8988T (cell line): Measurements from ENCODE around the gene NRK.
"Not testable (repeated sequence)": the region's sequence is repeated elsewhere in the genome, so short reads cannot be mapped to it uniquely, and the experiment has no call there.

Experiments used
- DNase-seq: peaks from one replicate; pipeline ENCODE4 v3.0.0; 2011

NRK gene, protein sequence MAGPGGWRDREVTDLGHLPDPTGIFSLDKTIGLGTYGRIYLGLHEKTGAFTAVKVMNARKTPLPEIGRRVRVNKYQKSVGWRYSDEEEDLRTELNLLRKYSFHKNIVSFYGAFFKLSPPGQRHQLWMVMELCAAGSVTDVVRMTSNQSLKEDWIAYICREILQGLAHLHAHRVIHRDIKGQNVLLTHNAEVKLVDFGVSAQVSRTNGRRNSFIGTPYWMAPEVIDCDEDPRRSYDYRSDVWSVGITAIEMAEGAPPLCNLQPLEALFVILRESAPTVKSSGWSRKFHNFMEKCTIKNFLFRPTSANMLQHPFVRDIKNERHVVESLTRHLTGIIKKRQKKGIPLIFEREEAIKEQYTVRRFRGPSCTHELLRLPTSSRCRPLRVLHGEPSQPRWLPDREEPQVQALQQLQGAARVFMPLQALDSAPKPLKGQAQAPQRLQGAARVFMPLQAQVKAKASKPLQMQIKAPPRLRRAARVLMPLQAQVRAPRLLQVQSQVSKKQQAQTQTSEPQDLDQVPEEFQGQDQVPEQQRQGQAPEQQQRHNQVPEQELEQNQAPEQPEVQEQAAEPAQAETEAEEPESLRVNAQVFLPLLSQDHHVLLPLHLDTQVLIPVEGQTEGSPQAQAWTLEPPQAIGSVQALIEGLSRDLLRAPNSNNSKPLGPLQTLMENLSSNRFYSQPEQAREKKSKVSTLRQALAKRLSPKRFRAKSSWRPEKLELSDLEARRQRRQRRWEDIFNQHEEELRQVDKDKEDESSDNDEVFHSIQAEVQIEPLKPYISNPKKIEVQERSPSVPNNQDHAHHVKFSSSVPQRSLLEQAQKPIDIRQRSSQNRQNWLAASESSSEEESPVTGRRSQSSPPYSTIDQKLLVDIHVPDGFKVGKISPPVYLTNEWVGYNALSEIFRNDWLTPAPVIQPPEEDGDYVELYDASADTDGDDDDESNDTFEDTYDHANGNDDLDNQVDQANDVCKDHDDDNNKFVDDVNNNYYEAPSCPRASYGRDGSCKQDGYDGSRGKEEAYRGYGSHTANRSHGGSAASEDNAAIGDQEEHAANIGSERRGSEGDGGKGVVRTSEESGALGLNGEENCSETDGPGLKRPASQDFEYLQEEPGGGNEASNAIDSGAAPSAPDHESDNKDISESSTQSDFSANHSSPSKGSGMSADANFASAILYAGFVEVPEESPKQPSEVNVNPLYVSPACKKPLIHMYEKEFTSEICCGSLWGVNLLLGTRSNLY (N-terminal part only)

DNA sequence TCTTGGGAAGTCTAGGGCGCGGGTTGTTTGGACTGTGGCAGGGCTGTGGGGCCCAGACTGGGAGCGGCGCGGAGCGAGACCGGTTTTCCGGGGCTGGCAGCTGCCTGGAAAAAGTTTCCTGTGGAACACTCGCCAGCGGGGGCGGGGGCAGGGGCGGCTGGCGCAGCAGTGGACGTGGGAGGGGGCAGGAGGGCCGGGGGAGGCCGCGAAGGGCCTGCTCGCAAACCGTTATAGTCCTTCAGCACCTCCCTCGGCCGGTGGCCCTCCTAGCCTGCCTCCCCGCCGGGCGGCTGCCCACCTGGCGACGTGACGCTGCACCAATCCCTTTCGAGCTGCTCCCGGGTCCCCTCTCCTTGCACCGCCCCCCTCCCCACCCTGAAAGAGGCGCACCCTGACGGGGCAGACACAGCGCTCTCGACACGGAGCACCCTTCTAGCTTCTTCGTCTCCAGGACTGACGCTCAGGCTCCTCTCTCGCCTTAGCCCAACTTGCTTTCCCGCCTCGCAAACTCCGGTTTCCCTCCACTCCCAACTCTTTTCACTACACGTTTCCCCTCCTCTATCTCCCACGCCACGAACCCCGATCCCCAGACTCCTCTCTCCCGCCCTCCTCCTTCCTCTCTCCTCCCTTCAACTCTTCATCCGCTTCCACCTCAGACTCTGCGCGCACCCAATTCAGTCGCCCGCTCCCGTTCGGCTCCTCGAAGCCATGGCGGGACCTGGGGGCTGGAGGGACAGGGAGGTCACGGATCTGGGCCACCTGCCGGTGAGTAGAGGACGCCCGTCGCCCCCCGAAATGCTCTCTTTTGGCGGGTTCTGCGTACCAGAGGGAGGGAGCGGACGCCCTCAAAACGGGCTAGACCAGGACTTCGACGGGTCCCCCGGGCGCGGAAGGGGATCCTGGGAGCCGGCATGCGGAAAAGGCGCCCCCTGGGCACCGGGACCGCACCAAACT lies at the start of gene NRK:
TSS of gene NRK (plus strand) at position 402 of the 954 bp plus-strand sequence. CDS start at position 709, 307 bp downstream.
- DNase-seq, result no peak

DNA sequence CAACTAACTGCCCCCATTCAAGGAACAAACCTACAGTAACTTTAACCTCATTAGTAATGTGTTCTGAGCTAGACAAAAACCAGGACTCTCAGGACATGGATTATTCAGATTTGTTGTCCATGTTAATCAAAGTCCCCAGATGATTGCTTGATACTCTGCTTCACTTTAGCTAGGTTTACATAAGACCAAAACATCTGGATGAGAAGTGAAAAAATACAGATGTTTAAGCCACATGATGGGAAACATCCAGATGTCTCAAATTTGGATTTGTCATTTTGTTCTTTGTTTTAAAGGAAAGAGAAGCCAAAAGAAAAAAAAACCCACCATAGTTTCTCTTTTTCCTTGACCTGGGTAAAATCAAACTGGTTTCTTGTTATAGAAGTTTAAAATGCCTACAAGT lies 48.5 kb upstream of the NRK start:
- DNase-seq, result no peak

GRCh38 chrX:105775679-105776078 lies 46.7 kb upstream of the NRK start:
- no peak for DNase-seq

- no peak for DNase-seq
Measured at GRCh38 chrX:105781804-105782203, 40.5 kb upstream of the NRK start.

DNA sequence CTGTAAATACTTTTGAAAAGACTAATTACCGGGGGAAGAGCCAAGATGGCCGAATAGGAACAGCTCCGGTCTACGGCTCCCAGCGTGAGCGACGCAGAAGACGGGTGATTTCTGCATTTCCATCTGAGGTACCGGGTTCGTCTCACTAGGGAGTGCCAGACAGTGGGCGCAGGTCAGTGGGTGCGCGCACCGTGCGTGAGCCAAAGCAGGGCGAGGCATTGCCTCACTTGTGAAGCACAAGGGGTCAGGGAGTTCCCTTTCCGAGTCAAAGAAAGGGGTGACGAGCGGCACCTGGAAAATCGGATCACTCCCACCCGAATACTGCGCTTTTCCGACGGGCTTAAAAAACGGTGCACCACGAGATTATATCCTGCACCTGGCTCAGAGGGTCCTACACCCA lies 25.5 kb upstream of the NRK start:
- DNase-seq, result not testable (repeated sequence)

- DNase-seq, result no peak
Measured at GRCh38 chrX:105803891-105804290, 18.4 kb upstream of the NRK start.

DNA sequence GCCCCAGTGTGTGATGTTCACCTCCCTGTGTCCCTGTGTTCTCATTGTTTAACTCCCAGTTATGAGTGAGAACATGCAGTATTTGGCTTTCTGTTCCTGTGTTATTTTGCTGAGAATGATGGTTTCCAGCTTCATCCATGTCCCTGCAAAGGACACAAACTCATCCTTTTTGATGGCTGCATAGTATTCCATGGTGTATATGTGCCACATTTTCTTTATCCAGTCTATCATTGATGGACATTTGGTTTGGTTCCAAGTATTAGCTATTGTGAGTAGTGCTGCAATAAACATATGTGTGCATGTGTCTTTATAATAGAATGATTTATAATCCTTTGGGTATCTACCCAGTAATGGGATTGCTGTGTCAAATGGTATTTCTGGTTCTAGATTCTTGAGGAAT lies 16.7 kb upstream of the NRK start:
- DNase-seq, result not testable (repeated sequence)

GRCh38 chrX:105816517-105816916 lies 5.8 kb upstream of the NRK start:
- DNase-seq, result no peak

DNA sequence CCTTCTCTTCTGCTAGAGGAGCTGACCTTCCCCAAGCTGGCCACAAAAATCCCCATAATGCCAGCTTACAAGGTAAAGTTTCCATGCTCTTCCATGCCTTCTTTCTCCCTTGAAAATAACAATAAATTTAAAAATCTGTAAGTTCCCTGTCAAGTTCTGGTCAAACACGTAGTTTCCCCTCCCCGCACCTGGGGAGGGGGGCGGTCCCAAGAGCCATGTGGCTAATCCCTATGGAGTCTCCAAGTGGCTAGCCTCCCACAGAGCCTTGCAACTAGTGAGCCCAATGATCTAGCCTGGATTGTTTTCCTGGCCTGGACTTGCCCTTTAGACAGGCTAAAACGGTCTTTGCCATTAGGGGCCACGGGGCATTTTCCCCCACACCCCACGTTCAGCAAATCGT lies 2.1 kb upstream of the NRK start:
- no peak for DNase-seq

GRCh38 chrX:105821471-105822121 lies 743 bp upstream of the NRK start:
- DNase-seq, result no peak

- no peak for DNase-seq
Measured at GRCh38 chrX:105823092-105823455, 735 bp downstream of the NRK start.

DNA sequence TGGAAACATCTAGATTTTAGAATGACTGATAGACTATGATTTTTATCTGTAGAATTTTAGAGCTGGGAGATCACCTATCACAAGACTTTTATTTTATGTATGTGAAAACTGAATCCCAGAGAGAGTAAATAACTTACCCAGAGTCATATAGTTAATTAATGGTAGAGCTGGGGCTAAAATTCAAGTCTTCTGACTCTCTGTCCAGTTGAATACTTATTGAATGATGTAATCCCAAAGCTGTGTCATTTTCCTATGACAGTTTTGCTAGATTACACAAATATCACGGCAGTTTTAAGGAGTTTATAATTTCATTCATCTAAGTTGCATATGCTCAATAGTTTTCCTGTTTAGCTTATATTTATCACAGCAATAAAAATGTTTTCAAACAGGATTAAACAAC lies 6.7 kb downstream of the NRK start:
- no peak for DNase-seq

DNA sequence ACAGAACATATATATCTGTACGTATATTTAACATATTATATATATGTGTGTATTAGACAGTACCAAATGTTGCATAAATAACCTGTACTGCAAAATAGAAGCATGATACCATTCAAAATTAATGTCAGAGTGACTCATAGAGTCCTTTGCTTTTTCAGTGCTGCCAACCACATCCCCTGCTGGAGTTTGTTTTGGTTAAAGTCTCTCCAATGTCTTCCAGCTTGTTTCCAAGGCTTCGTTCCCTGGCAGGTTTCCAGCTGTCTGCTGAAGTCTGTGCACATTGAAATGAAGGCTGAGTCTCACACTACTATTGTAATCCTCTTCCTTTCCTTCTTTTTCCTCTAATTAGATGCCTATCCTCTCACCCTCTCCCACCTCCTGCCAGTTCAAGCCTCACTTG lies 14.9 kb downstream of the NRK start:
- DNase-seq, result no peak

DNA sequence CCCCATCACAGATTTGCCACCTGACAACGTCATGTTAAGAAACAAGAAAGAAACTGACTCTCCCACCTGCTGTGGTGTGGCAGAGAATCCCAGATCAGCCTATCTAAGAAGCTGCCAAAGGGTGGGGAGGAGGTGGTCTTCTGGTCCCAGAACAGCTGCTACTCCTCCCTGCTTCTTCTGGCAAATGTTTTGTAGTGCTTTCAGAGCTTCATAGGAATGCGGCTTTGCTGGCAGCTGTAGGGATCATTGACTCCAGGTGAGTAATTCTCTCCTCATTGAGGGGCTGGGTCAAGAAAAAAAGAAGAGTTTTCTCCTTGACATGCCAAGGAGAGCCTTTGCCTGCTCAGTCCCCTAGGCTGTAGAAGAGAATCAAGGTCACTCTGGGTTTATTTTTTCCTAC lies 23.3 kb downstream of the NRK start:
- no peak for DNase-seq

GRCh38 chrX:105850100-105850499 lies 27.8 kb downstream of the NRK start:
- not testable (repeated sequence) for DNase-seq

GRCh38 chrX:105865709-105866108 lies 43.4 kb downstream of the NRK start:
- no peak for DNase-seq

GRCh38 chrX:105869701-105870100 lies 47.4 kb downstream of the NRK start:
- no peak for DNase-seq

DNA sequence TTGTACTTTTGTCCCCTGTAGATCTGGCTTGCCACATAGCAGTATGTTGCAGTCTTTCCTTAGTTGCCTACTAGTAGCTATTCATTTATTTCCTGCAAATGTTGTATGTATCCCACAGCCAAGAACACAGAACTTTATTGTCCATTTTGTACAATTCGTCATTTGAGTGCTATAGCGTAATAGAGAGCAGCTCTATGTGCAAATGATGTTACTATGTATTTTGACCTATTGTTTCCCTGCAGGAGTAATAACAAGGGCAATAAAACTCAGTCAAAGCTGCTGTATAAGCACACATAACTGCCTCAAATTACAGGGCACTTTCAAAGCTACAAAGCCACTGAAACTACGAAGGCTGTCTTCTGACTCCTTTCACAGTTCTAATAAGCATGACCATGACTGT lies 48.1 kb downstream of the NRK start:
- DNase-seq, result no peak

DNA sequence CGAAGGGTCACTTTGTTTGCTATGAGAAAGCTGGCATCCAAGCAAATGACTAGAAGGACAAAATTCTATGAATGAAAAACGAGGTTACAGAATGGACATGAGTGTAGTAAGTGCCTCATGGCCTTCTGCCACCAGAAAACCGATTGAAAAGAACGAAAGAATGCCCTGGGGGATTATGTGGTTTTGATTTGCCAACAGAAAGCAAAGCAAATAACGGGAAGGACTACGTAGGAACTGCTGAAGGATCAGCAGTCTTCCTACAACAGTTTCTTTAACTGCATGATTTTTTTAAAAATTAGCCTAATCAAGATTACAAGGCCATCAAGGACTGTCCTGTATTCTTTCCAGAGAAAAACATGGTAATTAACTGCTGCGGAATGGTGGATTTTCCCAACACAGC lies 50.6 kb downstream of the NRK start:
- DNase-seq, result no peak

DNA sequence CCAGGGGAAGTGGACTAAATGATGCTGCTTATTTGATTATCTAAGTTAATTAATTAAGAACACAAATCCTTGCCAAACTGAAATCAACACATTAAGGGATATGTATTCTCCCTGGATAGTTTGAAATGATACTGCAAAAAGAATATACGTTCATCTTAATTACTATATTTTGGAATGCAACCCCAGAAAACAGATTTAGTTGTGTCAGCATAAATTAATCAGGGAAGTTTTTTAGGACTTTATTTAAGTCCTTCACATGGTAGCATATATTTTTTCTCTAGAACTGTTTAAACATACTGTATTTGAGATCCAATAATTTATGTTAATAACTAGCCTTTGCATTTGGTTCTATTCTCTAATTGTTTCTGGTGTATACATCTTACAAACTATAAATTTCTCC lies 52.5 kb downstream of the NRK start:
- DNase-seq, result no peak

- DNase-seq, result no peak
Measured at GRCh38 chrX:105876658-105877057, 54.3 kb downstream of the NRK start.

GRCh38 chrX:105880491-105880890 lies 58.2 kb downstream of the NRK start:
- DNase-seq, result no peak
